GM18873 (cell line): ENCODE data around the gene F9.

ENCODE experiments used
- ATAC-seq: cut with Tn5 transposase; IDR thresholded peaks from one replicate; pipeline ENCODE4 v1.9.1; 2021; ENCODE audit warnings: mild to moderate bottlenecking, moderate library complexity, moderate number of reproducible peaks; ENCODE audit not compliant: unreplicated experiment, low FRiP score

Gene F9

DNA sequence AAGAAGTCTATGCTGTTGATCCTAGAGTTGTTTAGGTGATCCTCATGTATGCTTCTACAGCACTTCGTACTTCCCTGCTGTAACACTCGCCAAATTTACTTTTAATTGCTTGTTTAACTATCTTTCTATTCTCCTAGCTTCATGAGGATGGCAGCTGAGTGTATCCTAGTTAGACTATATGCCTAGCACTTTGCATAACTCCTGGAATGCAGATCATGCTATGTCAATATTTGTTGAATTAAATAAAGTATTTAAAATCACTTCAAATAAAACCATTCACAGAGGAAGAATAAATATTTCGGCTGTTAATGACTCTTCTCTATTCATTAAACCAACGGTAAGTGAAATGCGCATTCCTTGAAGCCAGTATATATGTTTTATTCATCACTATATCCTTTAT, 55.1 kb downstream of the F9 start:
- no peak for ATAC-seq

DNA sequence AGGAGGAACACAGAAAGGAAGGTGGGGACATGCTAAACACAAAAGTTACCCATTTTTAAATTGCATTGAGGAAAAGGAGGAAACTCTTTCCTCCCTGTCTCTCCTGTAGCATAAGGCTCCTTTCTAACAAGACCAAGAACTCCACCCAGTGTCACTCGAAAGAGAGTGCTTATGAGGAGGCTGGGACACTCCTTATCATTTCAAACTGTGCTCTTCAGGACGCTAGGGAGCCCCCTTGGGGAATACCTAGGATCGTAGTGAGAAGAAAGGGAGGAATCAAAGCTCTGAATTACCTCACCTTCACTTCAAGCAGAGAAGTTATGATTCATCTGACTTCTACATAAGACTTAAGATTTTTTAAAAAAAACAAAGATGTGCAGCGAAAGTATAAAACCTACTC, 65.5 kb downstream of the F9 start:
- ATAC-seq, result no peak

DNA sequence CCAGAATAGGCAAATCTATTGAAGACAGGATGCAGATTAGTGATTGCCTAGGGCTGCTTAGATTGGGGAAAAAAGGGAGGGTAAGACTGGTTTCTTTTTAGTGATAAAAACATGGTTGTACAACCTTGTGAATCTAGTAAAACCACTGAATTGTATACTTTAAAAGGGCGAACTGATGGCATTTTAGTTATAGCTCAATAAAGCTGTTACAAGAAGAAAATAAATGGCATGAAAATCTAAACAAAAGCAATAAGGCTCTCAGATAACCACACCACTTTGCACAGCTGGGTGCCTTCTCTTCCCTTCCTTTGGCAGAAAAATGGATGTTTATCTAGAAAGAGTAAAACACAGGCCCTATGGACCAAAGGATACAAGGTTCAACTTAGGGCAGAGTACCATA, 69.6 kb downstream of the F9 start:
- ATAC-seq, result no peak
